K562 (cell line): ENCODE data around the gene GSTO2. TPM values are rescaled to one million over a fixed set of nuclear protein-coding genes. Genes with fewer than 3 reads are reported as not detected.
A peak's percentile ranks its signal among the peaks of the same experiment; 100 is the strongest.

Experiments
- ARID1B ChIP-seq: fragments of 450-650 bp; IDR thresholded peaks from 2 replicates; pipeline ENCODE4 v1.6.1; 2016; ENCODE audit warnings: antibody characterized with exemption, mild to moderate bottlenecking, inconsistent platforms
- ZBTB40 ChIP-seq, 2 experiments: fragments of 450-650 bp in 1 of 2; sonication (generic) in 1 of 2; formaldehyde crosslinking in 1 of 2; IDR thresholded peaks; 2 replicates each; pipeline versions ENCODE4 v1.7.1 to v1.9.0; 2016 to 2022; ENCODE audit warnings: inconsistent platforms in 1 of 2, mild to moderate bottlenecking in 1 of 2, missing genetic modification reagents in 1 of 2
- polyA plus RNA-seq, 8 experiments: library from polyadenylated mRNA; depleted of rRNA in 4 of 8; stranded (reverse) in 5 of 8; unstranded in 3 of 8; fragments of >200 nt; fragmentation: Nextera tagmentation in 2 of 8; fragmentation: Illumina TruSeq in 1 of 8; extraction: Ambion mirVana in 2 of 8; extraction: Trizol in 1 of 8; gene quantifications; 2 replicates each; pipeline versions ENCODE4 v1.2.1 to v1.2.3, GENCODE V29; 2011 to 2014; ENCODE audit warnings: inconsistent platforms in 1 of 8, missing spikeins in 1 of 8
- total RNA-seq, 7 experiments: library from RNA; depleted of rRNA in 6 of 7; stranded (reverse); fragments of >200 nt in 6 of 7; fragmentation: Illumina TruSeq in 2 of 7; extraction: Trizol in 2 of 7; gene quantifications; 2 replicates each; pipeline versions ENCODE4 v1.2.1 to v1.2.3, GENCODE V29; 2011 to 2021; ENCODE audit warnings: low replicate concordance in 1 of 7

The GSTO2 gene
- total and polyA plus RNA-seq, 9 of the 15 experiments (the other 6 are each of a cell fraction or from before 2014, with no cell fraction given), result 0.18 to 1.8 (median 0.90) TPM

DNA sequence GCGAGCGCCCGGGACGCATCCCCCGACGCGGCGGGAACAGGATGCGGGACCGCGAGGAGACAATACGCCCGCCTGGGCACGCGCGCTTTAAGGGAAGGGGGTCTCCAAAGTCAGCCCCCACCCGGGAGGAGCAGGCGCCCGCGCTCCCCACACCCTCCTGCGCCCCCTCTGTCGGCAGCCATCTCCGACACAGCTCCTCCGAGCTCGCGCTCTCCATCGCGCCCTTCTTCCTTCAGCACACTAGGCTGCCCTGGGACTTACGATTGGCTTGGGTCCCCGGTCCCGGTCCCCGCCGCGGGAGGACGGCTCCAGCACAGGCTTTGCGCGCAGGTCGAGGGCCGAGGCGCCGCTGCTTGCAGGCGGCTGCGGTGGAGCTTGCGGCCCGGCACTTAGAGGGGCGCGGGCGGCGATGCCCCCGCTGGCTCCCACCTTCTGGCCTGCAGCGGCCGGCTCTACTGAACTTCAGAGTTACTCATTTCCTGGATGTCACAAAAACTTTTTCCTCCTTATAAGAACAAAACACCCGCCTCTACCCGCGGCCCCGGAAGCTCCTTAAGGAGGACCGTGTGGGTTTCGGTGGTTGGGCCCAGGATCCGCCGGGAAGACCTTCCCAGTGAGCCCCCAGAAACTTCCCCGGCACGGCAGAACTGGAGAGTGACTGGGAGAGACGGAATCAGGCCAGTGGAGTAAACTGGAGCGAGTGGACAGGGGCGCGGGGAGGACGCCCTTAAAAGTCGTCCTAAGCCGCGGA lies 69.2 kb downstream of the GSTO2 start, which contains the start of gene ITPRIP (continued):
- TF ChIP-seq ZBTB40 (IDR thresholded peaks at IDR 0.05), result peak; percentile 18; the same call in 1 of the 2 replicates
- TF ChIP-seq ZBTB40 (CRISPR knock-in tag; IDR thresholded peaks at IDR 0.05), result no peak
- TF ChIP-seq ARID1B, result peak; percentile 20; the same call in 1 of the 2 replicates
